ENCODE measurements around the gene TMCO4.

TMCO4 gene

DNA sequence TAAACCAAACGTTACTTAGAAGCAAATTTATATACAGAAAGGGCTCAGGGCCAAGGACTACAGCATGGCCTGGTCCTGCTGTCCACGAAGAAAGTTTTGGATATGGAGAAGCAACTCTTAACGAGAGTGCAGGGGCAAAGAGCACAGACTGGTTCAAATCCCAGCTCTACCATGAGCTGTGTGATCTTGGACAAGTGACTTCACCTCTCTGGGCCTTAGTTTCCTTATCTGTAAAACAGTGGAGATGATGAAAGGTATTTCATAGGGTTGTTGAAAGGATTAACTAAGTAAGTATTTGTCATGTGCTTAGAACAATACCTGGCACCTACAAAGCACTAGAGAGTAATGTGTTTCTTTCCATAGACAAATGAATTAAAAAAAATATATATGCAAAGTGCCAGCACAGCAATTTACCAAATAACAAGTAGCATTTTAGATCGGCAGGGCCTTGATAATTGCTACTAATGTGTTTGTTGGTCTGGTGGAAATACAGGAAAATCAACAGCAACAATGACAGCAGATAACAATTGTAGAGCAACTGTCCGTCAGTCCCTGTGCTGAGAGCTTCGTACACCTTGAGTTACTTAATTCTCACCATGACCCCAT, 25.4 kb downstream of the TMCO4 start:
- DNase-seq: no peak

DNA sequence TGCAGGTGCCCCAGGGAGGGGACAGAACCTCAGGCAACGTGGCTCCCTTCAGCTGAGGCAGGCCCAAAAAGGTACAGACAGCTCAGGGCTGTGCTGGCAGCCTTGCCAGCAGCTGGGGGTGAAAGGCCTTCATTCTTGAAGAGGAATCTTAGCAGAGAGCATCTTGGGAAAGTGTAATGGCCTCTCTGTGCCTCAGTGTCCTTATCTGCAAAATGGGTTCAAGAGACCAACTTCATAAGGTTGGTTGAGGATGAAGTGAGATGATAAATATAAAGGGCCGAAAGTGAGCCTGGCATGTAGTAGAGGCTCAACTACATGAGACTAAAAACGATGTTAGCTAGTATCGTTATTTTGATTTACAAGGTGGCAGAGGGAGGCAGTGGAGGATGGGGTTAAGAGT, 26.2 kb downstream of the TMCO4 start:
- DNase-seq: no peak

DNA sequence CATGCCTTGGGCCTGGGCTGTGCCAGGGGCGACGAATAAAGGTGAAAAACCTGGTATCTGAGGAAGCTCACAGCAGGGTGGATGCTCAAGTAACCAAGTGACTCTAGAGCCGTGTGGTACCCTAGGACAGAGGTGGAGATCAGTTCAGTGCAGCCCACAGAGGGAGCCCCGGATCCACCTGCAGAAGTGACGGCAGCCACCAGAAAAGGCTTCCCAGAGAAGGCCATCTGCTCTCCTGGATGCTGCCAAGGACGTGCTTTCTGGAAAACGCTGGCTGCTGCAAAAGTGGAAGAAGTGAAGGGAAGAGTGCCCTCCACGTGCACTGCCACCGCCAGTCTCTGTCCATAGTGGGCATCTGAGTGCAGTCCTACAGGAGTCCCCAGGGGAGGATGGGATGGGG, 27.7 kb downstream of the TMCO4 start:
- DNase-seq: no peak

DNA sequence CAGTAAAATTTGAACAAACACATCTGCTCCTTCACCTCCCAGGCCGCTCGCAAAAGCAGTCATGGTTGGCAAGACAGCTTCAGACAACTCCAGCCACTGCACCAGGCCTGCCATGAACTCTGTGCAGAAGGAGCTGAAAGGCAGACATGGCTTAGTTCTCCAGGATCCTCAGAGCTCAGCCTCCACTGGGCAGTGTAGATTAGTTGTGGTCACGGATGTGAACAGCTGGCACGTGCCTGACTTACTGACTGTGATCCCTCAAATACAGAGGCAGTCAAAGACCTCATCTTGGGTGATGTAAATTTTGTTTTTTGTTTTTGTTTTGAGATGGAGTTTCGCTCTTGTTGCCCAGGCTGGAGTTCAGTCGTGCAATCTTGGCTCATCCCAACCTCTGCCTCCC, 28.4 kb downstream of the TMCO4 start:
- no peak for DNase-seq

DNA sequence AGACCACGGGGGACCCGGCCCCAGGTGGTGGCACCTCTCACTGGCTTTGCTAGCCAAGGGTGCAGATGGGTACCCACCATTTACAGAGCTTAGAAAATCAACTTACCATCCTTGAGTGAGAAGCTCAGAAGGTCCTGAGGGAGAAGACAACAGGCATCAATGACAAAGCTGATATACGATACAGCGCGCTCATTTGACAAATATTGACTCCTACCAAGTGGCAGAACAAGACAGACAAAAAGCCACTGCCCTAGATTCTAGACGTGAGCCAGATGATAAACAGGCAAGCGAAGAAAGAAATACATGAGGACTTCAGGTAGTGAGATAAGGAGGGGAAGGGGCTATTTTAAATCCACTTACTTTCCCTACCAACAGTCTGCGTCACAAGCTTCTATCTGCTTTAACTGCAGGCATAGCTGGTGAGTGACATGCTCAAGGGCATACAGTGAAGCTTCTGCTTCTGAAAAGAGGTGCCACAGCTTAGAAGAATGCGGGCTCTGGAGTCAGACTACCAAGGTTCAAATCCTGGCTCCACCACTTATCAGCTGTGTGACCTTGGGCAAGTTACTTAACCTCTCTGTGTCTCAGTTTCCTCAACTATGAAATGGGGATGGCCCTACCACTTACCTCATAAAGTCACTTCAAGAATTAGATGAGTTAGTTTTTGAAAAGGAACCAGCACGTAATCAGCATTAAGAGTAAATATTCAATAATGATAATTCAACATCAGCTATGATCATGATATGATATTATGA, 29.1 kb downstream of the TMCO4 start:
- DNase-seq: no peak

DNA sequence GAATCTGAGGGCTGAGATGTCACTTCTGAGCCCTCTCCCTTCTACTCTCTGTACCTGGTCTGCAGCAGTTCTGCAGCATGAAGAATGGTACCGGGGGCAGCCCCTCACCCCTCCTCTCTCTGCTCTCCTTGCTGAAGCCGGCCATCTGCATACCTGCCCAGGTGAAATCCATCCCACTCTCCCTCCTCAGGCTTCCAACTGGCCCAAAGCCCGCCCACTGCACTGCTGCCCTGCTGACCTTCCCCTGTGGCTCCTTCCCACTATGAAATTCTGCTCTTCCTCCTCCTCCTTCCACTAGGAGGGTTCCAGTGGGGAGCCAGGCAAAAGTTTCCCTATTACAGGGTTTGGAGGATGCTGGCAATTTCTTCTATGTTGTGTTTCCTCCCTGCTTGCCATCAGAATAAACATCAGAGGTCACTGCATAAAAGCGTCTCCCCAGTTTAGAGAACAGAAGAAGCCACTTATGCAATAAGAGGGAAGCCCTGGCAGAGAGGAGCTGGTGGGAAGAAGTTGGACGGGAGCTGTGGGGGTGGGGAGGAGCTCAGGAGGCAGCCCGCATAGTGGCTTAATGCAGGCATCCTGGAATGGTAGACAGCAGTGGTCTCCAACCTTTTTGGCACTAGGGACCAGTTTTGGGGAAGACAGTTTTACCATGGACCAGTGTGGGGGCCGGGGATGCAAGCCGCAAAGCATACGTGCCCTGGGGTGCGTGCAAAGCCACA, 30.3 kb downstream of the TMCO4 start:
- no peak for DNase-seq

DNA sequence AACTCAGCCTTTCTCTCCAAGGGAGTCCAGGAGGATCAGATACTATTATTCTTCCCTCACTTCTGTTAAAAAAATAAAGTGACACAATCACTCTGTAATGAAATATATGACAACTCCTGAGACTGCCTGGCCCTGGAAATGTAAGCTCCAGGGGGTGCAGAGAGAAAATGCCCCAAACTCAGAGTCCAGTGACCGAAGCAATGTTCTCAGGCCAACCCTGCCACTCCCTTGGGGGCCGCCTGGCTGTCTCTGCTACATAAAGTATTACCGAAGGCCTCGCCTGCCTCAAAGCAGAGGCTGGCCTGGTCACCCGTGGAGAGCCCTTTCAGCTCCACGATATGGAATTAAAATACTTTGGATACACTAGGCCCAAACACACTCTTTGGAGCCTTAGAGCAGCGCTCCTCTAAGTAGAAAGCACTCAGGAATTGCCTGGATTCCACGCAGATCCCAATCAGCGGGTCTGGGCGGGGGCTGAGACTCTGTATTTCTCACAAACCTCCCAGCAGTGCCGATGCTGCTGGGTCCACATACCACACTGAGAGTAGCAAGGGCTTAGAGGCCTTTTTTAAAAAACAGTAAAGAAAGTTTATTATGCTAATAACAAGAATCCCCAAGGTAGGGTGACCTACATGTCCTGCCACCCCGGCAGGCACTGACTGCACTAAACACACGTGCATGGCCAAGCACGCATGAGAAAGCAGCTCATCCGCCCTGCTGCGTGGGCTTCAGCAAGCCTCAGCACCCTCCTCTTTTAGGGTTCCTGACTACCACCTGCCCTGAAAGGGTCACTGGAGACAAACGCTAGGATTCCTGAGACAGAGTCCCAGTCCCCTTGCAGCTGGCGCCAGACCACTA, 31.1 kb downstream of the TMCO4 start:
- no peak for DNase-seq

DNA sequence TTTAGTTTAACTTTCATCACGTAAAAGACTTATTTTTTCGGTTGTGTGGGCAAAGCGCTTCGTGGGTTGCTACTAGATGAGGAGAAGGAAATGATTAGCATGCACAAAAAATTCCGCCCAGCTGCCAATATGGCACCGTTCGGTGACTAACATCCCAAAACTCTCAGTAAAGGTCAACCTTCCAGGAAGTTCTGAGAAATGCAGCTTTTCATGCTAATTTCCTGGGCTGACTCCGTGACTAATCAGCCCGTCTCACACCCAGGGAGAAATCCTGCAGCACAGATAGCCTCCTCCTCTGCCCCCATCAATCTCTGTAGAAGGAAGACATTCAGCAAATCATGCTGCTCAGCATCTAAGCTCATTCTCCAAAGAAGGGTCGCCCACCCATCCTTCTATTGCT, 34.1 kb downstream of the TMCO4 start:
- no peak for DNase-seq

DNA sequence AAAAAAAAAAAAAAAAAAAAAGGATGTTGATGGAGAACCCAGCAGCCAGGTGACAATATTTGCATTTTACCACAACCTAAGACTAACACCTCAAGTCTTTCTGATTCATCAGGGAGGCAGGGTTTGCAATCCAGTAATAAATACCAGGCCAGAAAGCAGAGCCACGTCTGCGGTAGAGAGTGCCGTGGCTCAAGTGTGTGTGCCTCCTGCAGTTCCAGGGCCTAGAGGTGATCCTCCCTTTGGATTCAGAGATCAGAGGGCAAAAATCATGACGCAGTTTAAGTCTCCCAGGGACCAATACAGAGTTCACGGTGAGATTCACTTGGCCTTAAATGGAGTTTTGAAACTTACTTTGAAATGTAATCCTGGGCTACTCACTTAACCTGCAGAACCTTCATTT, 34.9 kb downstream of the TMCO4 start:
- DNase-seq: no peak

DNA sequence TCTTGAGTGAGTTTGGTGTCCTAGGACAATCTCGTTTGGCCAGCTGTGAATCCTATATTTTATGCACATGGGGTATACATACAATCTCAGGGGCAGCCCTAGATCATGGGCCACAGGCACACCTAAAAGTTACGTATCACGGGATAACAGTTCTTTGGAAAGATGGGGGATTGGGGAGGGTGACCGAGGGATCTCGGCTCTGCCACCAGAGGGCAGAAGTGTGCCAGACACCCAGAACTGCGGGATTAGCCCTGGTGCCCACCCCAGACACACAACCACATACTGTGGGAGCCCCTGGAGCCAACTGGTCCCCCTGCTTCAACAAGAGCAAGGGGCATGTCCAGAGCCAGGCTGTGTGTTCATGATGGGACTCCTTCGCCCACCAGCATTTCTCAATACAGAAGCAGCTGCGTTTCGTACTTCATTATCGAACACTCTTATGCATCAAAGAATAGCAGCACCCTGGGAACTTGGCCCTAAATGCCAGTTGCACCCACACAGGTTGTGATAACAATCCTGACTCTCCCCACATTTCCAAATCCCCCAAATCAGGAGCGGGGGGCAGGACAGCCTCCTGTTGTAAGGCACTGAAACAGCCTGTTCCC, 37.4 kb downstream of the TMCO4 start:
- peak; percentile 21 for DNase-seq

DNA sequence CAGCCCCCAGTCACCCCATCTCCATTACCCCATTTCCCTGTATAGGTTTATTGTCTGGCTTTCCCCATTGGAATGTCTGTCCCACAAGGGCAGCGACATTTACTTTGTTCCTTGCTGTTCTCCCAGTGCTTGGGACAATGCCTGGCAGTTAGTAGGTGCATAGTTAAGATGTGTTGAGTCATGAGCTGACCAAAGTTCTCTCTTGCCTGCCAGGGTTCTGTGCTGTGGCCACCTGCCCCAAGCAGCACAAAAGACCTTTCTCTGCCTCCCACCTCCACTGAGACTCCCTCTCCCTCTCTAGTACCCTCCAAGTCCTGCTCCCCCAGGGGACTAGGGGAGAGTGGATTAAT, 40.0 kb downstream of the TMCO4 start:
- DNase-seq: no peak

DNA sequence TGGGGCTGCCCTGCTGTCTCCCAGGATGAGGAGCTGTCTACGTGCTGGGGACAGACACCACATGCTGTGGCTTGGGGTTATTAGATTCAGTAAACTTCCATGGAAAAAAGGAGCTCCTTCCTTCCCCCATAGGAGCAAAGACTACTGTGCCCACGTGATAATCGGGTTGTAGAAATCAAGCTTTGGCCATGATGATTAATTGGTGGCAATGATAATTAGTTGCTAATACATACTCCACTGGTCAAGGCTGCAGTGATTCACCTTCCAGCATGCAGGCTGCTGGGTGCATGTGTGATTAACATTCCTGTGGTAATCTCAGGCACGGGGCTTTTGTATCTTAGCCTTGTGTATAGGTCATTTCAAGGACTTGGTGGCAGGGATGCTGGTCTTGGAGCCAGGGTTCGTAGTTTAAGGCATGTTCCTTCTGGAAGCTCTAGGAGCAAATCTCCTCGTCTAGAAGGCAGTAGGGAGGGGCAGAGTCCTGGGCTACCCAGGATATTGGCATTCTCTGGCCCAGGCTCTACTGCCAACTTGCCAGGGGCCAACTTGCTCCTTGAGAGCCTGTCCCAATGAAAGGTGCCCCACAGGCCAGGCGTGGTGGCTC, 41.4 kb downstream of the TMCO4 start:
- DNase-seq: no peak

DNA sequence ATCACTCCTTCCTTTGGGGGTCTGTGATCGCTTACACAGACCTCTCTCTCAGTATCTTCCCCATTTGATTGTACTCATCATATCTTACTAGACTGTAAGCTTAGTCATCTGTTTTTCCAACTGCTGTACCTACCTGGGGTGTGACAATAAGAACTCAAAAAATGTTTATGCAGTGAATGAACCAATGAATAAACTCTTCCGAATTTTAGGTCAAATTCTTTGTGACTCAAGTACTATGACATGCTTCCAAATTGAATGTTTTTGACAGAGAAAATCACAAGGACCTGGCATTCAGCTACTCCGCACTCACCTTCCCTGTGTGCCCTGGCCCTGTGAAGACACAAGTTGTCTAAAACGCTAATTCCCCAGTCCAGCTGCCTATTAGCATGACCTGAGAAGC, 42.1 kb downstream of the TMCO4 start:
- no peak for DNase-seq

DNA sequence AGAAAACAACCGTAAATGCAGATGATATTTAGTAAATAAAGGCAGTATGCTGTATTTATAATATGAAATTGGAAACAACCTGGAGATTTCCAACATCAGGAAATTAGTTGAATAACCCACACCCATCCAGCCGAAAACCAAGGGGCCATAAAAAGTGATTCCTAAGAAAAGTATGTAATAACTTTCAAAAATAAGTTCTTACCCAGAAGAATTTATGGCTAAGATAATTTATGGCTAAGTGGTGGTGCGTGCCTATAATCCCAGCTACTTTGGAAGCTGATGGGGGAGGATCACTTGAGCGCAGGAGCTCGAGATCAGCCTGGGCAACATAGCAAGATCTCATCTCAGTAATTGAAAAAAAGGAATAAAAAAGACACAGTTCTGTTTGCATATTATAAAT, 43.2 kb downstream of the TMCO4 start:
- DNase-seq: no peak

DNA sequence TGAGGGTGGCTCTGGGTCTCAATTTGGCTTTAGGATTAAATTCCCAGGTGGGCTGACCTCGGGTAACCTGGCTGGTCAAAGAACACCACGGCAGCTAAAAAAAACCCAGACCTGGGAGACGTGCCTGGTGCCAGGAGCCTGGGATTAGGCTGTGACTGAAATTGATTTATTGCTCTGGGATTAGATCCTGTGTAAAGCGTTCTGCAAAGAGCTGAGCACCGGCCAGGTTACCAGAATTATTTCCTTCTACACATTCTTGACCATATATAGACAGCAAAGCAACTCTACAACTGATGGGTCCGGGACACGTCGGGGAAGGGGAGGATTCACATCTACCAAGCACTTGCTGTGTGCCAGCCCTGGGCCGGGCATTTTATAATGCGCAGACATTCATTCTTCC, 45.2 kb downstream of the TMCO4 start:
- DNase-seq: no peak

DNA sequence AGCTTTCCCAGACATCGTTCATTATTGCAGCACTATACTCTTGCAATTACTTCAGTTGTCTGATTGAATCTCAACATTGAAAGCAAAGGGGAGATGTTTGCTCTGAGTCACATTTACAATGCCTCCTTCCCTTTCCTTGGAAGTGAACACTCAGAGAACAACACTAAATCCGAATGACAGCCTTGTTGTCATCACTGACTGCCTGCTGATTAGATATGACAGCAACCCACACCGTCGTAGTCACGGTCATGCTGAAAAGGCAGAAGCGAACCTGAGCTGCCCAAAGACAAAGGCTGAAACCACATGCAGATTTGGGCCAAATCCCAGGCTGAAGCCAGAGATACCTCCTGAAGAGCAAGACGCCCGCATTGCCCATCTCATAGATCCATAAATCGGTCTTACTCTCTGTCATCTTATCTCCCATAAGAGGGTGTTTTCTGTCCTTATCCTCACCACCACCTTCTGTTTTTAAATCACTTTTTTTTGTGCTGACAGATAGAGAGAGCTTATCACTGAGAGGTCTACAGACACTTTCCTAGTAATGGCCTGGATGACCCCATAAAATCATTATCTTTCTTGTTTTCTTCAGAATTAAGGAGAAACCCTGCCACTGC, 47.5 kb downstream of the TMCO4 start:
- DNase-seq: no peak

DNA sequence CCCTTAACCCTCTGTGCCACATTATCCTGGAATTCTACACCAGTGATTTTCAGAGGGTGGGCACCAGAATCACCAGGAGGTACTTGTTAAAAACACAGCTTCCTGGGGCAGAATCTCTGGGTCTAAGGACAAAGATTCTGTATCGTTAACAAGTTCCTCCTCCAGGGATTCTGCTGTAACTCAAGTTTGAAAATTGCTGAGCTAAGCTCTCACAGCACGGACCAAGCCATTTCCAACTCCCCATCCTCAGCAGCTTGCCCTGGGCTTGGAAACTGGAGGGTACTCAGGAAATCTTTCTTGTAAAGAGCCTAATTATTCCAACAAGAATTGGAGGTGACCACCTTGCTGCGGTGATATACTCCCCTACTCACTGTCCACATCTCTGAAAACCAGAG, 48.8 kb downstream of the TMCO4 start:
- no peak for DNase-seq

DNA sequence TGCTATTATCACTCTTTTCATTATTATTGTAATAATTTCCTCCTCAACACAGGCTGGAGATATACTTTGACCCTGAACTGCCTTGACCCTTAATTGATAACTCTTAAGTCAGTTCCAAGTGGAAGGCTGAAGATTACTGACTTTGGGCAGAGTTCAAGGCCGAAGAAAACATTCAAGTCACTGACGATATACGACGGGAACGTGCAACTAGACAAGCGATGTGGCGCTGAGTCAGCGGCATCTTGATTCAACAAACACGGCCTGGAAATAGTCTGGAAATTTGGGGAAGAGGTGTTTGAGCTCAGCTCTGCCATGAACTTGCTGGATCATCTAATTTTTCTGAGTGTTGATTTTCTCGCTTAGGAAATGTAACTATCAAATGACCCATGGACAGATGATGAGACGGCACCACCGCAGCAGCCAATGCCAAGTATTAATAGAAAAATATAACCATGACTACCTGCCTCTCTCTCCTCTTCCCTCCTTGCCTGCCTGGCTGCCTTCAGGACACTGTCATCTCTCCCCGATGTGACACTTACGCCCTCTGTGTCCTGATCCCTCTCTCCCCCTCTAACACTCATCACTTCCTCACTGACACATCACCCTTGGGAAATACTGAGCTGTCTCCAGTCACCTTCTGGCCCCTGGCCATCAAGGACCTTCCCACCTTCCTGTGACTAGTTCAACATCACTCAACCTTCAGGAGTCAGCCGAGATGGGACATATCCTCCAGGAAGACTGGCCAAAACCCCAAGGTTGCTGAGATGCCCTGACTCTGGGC, 49.4 kb downstream of the TMCO4 start:
- no peak for DNase-seq

DNA sequence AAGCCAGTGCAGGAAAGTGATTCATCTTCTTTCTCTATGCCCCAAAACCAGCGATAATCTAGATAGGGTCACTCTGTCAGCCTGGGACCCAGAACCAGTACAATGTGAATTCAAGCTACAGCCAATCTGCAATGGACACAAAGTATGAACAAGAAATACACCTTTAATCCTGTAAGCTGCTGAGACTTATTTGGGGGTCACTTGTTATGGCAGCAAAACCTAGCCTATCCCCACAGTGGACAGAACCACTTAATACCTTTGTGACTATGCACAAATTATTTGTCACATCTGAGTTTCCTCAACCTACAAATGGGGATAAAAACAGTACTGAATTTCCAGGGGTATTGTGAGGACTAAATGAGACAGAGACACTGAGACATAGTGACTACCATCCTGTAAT, 50.0 kb downstream of the TMCO4 start:
- no peak for DNase-seq

DNA sequence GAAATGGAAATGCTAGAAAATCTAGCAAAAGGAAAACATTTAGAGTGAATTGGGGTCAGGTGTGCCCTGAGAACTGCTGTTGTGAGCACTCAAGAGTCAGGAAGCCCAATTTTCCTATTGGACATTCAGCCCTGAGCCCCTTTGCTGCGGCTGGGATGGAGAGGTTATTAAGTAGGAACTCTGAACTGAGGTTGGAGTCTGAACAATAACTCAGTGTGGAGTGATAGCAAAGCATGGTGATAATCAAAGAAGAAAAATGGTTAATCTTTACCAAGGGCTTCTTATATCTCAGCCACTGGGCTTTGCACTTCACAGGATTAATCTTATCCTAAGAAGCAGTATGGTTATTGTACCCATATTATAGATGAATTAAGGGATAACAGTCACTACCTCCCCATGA, 52.0 kb downstream of the TMCO4 start:
- DNase-seq: no peak

DNA sequence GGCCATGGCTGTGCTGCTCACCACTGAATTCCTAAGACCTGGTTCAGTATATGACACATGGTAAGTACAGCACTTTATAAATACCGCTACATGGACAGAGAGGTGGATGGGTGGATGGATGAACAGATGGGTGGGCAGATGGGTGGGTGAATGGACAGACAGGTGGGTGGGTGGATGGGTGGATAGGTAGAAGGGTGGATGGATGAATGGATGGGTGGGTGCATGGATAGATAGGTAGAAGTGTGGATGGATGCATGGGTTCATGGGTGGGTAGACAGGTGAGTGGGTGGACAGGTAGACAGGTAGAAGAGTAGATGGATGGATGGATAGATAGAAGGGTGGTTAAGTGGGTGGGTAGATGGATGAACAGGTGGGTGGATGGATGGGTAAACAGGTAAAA, 54.8 kb downstream of the TMCO4 start:
- no peak for DNase-seq

All from NCI-H1092 treated with DMSO at 0.1 percent for 48 hours (cell line).